ENCODE results near the gene SERINC4.

SERINC4 gene

GRCh38 chr15:43795997-43796396 lies 4.0 kb downstream of the SERINC4 start:
- TF ChIP-seq ELF4 (IDR thresholded peaks at IDR 0.05) = no peak
- CTCF ChIA-PET = no interaction called here
- POLR2A ChIA-PET = interaction anchor here (1.5 kb wide), 1 partner anchor 19 kb away, joined by 3 read pairs; the partner anchor contains the start of gene ELL3
- no peak for DNase-seq (ENCODE audit: extremely low spot score)

GRCh38 chr15:43795197-43795596 lies 4.8 kb downstream of the SERINC4 start:
- TF ChIP-seq NFRKB (IDR thresholded peaks at IDR 0.05) = no peak
- no peak for TF ChIP-seq ELF4 (IDR thresholded peaks at IDR 0.05)
- no peak for TF ChIP-seq CTBP1 (IDR thresholded peaks at IDR 0.05; ENCODE audit: borderline replicate concordance)
- no peak for TF ChIP-seq BHLHE40 (IDR thresholded peaks at IDR 0.05; ENCODE audit: borderline replicate concordance)
- TF ChIP-seq FOXM1 (IDR thresholded peaks at IDR 0.05; ENCODE audit: borderline replicate concordance) = no peak
- TF ChIP-seq HDGF (IDR thresholded peaks at IDR 0.05; ENCODE audit: borderline replicate concordance) = no peak
- no peak for TF ChIP-seq FOXA1 (IDR thresholded peaks at IDR 0.05)
- no peak for TF ChIP-seq TARDBP (IDR thresholded peaks at IDR 0.05)
- TF ChIP-seq L3MBTL2 (conservative IDR thresholded peaks at IDR 0.05) = no peak
- TF ChIP-seq SUZ12 (IDR thresholded peaks at IDR 0.05) = no peak
- TF ChIP-seq SP1 (IDR thresholded peaks at IDR 0.05) = no peak
- no peak for TF ChIP-seq ARNT (IDR thresholded peaks at IDR 0.05)
- TF ChIP-seq FOXK2 (IDR thresholded peaks at IDR 0.05) = no peak
- TF ChIP-seq LEF1 (IDR thresholded peaks at IDR 0.05; ENCODE audit: borderline replicate concordance) = no peak
- no peak for TF ChIP-seq ZNF384 (IDR thresholded peaks at IDR 0.05)
- TF ChIP-seq PKNOX1 (IDR thresholded peaks at IDR 0.05) = no peak
- POLR2A ChIA-PET = interaction anchor here (1.5 kb wide), 2 partner anchors 18 to 29 kb away, joined by 3 to 4 read pairs; partner anchors contain the start of genes ELL3 and MFAP1
- CTCF ChIA-PET = no interaction called here
- DNase-seq (ENCODE audit: extremely low spot score) = no peak

- no peak for TF ChIP-seq SP1 (IDR thresholded peaks at IDR 0.05)
- TF ChIP-seq SUZ12 (IDR thresholded peaks at IDR 0.05) = no peak
- no peak for TF ChIP-seq LEF1 (IDR thresholded peaks at IDR 0.05; ENCODE audit: borderline replicate concordance)
- no peak for TF ChIP-seq L3MBTL2 (conservative IDR thresholded peaks at IDR 0.05)
- TF ChIP-seq FOXM1 (IDR thresholded peaks at IDR 0.05; ENCODE audit: borderline replicate concordance) = no peak
- no peak for TF ChIP-seq NFRKB (IDR thresholded peaks at IDR 0.05)
- TF ChIP-seq BHLHE40 (IDR thresholded peaks at IDR 0.05; ENCODE audit: borderline replicate concordance) = no peak
- no peak for TF ChIP-seq ELF4 (IDR thresholded peaks at IDR 0.05)
- no peak for TF ChIP-seq TARDBP (IDR thresholded peaks at IDR 0.05)
- no peak for TF ChIP-seq ARNT (IDR thresholded peaks at IDR 0.05)
- TF ChIP-seq HDGF (IDR thresholded peaks at IDR 0.05; ENCODE audit: borderline replicate concordance) = no peak
- no peak for TF ChIP-seq FOXA1 (IDR thresholded peaks at IDR 0.05)
- TF ChIP-seq ZNF384 (IDR thresholded peaks at IDR 0.05) = no peak
- no peak for TF ChIP-seq FOXK2 (IDR thresholded peaks at IDR 0.05)
- TF ChIP-seq PKNOX1 (IDR thresholded peaks at IDR 0.05) = no peak
- TF ChIP-seq CTBP1 (IDR thresholded peaks at IDR 0.05; ENCODE audit: borderline replicate concordance) = no peak
- CTCF ChIA-PET = no interaction called here
Observed at GRCh38 chr15:43794269-43795037, 5.6 kb downstream of the SERINC4 start.

GRCh38 chr15:43793647-43794046 lies 6.4 kb downstream of the SERINC4 start:
- CTCF ChIA-PET = no interaction called here
- TF ChIP-seq NFRKB (IDR thresholded peaks at IDR 0.05) = no peak
- TF ChIP-seq L3MBTL2 (conservative IDR thresholded peaks at IDR 0.05) = no peak
- TF ChIP-seq ZNF384 (IDR thresholded peaks at IDR 0.05) = no peak
- no peak for TF ChIP-seq SUZ12 (IDR thresholded peaks at IDR 0.05)
- no peak for TF ChIP-seq CTBP1 (IDR thresholded peaks at IDR 0.05; ENCODE audit: borderline replicate concordance)
- TF ChIP-seq FOXA1 (IDR thresholded peaks at IDR 0.05) = no peak
- TF ChIP-seq FOXM1 (IDR thresholded peaks at IDR 0.05; ENCODE audit: borderline replicate concordance) = no peak
- no peak for DNase-seq (ENCODE audit: extremely low spot score)
- POLR2A ChIA-PET = interaction anchor here (6.3 kb wide), 1 partner anchor 16 kb away, joined by 33 read pairs; the partner anchor contains the start of gene ELL3

More at GRCh38 chr15:43794269-43795037, 5.6 kb downstream of the SERINC4 start:
- DNase-seq (ENCODE audit: extremely low spot score) = no peak
- POLR2A ChIA-PET = interaction anchor here (1.5 kb wide), 1 partner anchor 30 kb away, joined by 4 read pairs; the partner anchor contains the start of gene MFAP1

- CTCF ChIA-PET = no interaction called here
- DNase-seq (ENCODE audit: extremely low spot score) = no peak
- TF ChIP-seq FOXA1 (IDR thresholded peaks at IDR 0.05) (no peak), TARDBP (IDR thresholded peaks at IDR 0.05) (no peak), L3MBTL2 (conservative IDR thresholded peaks at IDR 0.05) (no peak), BHLHE40 (IDR thresholded peaks at IDR 0.05; ENCODE audit: borderline replicate concordance) (no peak), PKNOX1 (IDR thresholded peaks at IDR 0.05) (no peak), FOXM1 (IDR thresholded peaks at IDR 0.05; ENCODE audit: borderline replicate concordance) (no peak), ARNT (IDR thresholded peaks at IDR 0.05) (no peak), HDGF (IDR thresholded peaks at IDR 0.05; ENCODE audit: borderline replicate concordance) (no peak), FOXK2 (IDR thresholded peaks at IDR 0.05) (no peak), SUZ12 (IDR thresholded peaks at IDR 0.05) (no peak), CTBP1 (IDR thresholded peaks at IDR 0.05; ENCODE audit: borderline replicate concordance) (no peak), ELF4 (IDR thresholded peaks at IDR 0.05) (no peak), NFRKB (IDR thresholded peaks at IDR 0.05) (no peak), ZNF384 (IDR thresholded peaks at IDR 0.05) (no peak), SP1 (IDR thresholded peaks at IDR 0.05) (no peak), LEF1 (IDR thresholded peaks at IDR 0.05; ENCODE audit: borderline replicate concordance) (no peak)
- POLR2A ChIA-PET = interaction anchor here (1.2 to 6.3 kb wide), 3 partner anchors 12 to 32 kb away, joined by 3 to 33 read pairs (median 7); partner anchors contain the start of genes ELL3 and MFAP1
Observed at GRCh38 chr15:43792761-43793476, 7.1 kb downstream of the SERINC4 start.

All from HEK293T (cell line).